Mammary epithelial cell (primary cell): ENCODE measurements around the gene CEACAM4.

ENCODE experiments used
- CTCF ChIP-seq, 2 donors: IDR thresholded peaks in 1 of 2; conservative IDR thresholded peaks in 1 of 2; 2 replicates each; pipeline ENCODE4 v1.5.1; 2011 to 2012; ENCODE audit warnings: inconsistent platforms in 2 of 2, low read length in 2 of 2, mild to moderate bottlenecking in 2 of 2, control low read depth in 1 of 2, low read depth in 1 of 2; ENCODE audit not compliant: insufficient read depth in 1 of 2; ENCODE audit errors: extremely low read depth in 1 of 2
- EZH2 ChIP-seq: IDR thresholded peaks from 2 replicates; pipeline ENCODE4 v1.6.1; 2012; ENCODE audit warnings: low read length, inconsistent platforms, borderline replicate concordance

GRCh38 chr19:41668315-41668714, 41.4 kb upstream of the CEACAM4 start:
- TF ChIP-seq CTCF (conservative IDR thresholded peaks at IDR 0.05 in 1 of 2, IDR thresholded peaks at IDR 0.05 in 1 of 2; ENCODE audit: extremely low read depth in 1 of 2, insufficient read depth in 1 of 2, low read depth in 1 of 2, low read length in 2 of 2) (no peak), EZH2 (no peak)
